Gastrocnemius medialis (tissue), 4 donors: Measurements from ENCODE around the gene EFCAB6.

Source experiments
- CTCF ChIP-seq, 5 experiments: fragments of 450-650 bp in 3 of 5; fragments of 200-600 bp in 2 of 5; sonication (generic) in 2 of 5; IDR thresholded peaks in 4 of 5; conservative IDR thresholded peaks in 1 of 5; 1 replicate in 4 of 5; 2 replicates in 1 of 5; pipeline ENCODE4 v1.5.1; 2016 to 2019; ENCODE audit warnings: antibody characterized with exemption in 5 of 5, mild to moderate bottlenecking in 3 of 5, moderate library complexity in 3 of 5
- POLR2A ChIP-seq, 2 donors: fragments of 450-650 bp; IDR thresholded peaks; one replicate each; pipeline ENCODE4 v1.6.1; 2017; ENCODE audit warnings: antibody characterized with exemption in 2 of 2, mild to moderate bottlenecking in 2 of 2, moderate library complexity in 2 of 2

GRCh38 chr22:43755011-43755410 is 57.1 kb downstream of the EFCAB6 start:
- no peak for TF ChIP-seq CTCF (IDR thresholded peaks at IDR 0.05 in 4 of 5, conservative IDR thresholded peaks at IDR 0.05 in 1 of 5)
- no peak for TF ChIP-seq POLR2A (IDR thresholded peaks at IDR 0.05)
